NCI-H2227 (cell line): ENCODE results near the gene KCNG1.
A peak's percentile ranks its signal among the peaks of the same experiment; 100 is the strongest.
"Not testable (repeated sequence)": the region's sequence is repeated elsewhere in the genome, so short reads cannot be mapped to it uniquely, and the experiment has no call there.

Experiments used
- DNase-seq: peaks from one replicate; lab custom pipeline; 2025; ENCODE audit not compliant: unreplicated experiment; lab: John Stamatoyannopoulos, UW

Gene KCNG1

GRCh38 chr20:51022803-51023616, at the start of gene KCNG1:
Gene KCNG1, minus strand, starts transcription at chr20:51023107. Its CDS starts 12,769 bp downstream, at chr20:51010338.
- peak; percentile 73 for DNase-seq

GRCh38 chr20:51070621-51071020, 47.7 kb upstream of the KCNG1 start:
- DNase-seq = no peak

DNA sequence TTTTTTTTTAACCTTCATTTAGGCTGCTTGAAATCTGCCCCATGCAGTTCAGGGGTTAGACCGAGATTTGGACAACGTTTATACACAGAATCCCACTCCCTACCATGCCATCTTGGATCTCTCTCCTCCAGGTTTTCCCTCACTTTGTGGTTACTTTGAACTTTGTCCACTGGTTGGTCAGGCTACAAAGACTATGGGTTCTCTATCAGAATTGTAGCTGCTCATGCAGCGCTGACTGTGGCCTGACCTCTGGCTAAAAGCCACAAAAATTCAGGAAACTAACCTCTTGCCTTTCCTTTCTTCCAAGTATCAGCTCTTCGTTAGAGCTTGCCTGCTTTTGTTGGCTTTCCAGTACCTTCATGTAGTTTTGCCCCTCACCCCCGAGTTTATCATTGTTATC, 44.9 kb upstream of the KCNG1 start:
- DNase-seq = no peak

- DNase-seq = no peak
Measured at GRCh38 chr20:51065615-51066014, 42.7 kb upstream of the KCNG1 start.

- no peak for DNase-seq
Measured at GRCh38 chr20:51064137-51064536, 41.2 kb upstream of the KCNG1 start.

GRCh38 chr20:51062065-51062464, 39.2 kb upstream of the KCNG1 start:
- DNase-seq = no peak

- DNase-seq = no peak
Measured at GRCh38 chr20:51061418-51062045, 38.6 kb upstream of the KCNG1 start.

DNA sequence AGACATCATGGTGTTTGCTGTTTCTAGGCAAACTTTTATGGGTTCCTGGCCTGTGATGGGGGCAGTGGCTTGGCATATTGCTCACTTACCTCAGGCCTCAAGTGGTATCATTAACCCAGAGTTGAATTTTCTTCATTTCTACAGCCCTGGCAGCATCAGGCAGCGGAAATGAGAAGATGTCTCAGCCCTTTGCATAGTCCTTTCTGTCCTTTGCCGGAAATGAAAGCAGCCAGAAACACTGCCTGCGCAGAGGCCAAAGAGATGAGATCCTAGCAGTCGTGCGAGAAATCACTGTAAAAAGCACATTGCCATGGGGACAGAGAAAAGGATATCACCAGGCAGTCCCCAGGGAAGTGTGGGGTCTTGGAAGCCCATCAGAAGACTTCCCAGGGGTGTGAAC, 37.4 kb upstream of the KCNG1 start:
- DNase-seq = no peak

DNA sequence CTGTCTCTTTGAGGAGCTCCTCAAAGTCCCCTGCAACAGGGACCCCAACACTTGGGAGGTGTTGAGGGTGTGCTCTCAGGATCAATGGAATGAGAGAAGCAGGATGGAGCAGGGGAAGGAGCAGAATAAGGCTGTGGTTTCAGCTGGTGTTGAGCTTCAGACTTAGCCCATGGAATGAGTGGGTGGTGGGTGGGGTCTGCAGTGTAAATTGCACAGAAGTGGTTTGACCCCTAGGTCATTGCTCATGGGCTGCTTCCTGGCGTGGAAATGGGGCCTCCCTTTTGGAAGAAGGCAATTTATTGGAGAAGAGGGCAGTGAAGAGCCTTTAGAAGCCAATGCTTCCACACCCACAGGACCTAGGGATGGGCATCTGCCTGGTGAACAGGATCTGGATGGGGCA, 37.0 kb upstream of the KCNG1 start:
- DNase-seq = no peak

DNA sequence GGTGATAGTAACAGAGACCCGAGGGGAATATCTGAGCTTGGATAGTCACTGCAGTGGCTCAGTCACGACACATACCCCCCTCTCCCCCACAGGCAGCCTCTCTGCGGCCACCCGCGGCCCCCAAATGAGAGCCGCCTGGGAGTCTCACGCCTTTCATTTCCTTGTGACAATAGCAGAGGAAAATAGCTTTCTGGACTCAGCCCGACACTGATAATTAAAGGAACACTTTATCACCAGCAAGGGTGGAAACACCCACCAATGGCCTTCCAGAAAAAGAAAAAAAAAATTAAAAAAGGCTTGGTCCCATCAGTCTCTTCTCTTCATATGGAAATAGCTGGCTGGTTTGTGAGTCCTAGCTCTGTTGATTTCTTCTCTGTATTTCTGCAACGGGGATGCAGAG, 35.1 kb upstream of the KCNG1 start:
- DNase-seq = peak; percentile 30

- DNase-seq = peak; percentile 19
Measured at GRCh38 chr20:51054233-51054632, 31.3 kb upstream of the KCNG1 start.

GRCh38 chr20:51050531-51051075, 27.7 kb upstream of the KCNG1 start:
- DNase-seq = no peak

DNA sequence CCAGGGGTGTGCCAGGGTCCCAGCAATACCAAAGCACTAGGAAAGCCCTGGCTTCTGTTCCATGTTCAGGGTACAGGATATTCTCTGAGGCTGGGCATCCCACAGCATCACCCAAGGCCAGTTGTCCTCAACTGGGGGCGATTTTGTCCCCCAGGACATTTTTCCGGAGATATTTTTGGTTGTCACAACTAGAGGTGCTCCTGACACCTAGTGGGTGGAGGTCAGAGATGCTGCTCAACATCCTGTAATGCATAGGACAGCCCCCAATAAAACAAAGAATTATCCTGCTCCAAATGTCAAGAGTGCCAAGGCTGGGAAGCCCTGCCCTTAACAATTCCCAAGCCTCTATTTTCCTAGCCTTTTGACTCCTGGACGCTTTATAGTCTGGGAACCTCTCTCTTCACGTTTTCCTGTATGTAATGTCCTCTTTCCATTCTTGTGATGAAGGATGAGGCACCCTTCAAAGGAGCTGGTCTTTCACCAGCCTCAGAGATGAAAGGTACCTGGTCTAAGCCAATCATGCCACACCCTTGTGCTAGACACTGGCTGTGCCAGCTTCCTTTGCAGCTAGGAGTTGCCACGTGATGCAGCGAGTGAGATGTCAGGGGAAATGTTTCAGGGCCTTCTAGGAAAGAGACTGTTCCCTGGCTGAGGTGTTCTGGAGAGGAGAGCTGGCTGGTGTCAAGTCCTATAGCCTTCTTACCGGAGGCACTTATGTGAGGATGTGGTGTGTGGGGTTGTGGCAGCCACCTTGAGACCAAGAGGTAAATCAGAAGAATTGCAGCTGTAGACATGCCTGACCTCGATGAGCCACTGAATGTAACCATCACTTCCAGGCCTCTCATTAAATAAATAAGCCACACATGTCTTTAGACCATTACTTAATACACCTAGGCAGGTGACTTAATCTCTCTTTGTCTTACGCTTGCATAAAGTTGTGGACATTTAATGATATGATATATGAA, 23.4 kb upstream of the KCNG1 start:
- DNase-seq = no peak

- DNase-seq = not testable (repeated sequence)
Measured at GRCh38 chr20:51045492-51045891, 22.6 kb upstream of the KCNG1 start.

- DNase-seq = no peak
Measured at GRCh38 chr20:51044796-51045195, 21.9 kb upstream of the KCNG1 start.

DNA sequence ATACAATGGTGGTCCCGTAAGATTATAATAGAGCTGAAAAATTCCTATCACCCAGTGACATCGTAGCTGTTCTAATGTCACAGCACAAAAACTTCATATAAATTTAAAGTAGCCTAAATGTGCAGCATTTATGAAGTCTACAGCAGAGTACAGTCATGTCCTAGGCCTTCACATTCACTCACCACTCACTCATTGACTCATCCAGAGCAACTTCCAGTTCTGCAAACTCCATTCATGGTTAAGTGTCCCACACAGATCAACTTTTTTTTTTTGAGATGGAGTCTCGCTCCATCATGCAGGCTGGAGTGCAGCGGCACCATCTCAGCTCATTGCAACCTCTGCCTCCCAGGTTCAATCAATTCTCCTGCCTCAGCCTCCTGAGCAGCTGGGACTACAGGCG, 20.9 kb upstream of the KCNG1 start:
- no peak for DNase-seq

- DNase-seq = no peak
Measured at GRCh38 chr20:51042657-51043247, 19.8 kb upstream of the KCNG1 start.

DNA sequence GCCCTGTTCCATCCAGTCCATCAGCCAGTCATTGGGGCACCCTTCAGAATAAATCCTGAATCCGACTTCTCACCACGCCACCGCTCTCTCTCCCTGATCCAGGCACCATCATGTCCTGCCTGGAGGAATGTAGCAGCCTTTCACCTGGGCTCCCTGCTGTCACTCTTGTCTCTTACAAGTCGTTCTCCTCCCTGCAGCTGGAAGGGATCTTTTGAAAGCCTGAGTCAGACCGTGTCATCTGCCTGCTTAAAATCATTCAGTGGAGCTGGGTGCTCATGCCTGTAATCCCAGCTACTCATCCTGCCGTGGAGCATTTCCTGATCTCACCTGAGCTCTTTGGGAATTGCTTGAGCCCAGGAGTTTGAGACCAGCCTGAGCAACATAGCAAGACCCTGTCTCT, 19.2 kb upstream of the KCNG1 start:
- DNase-seq = no peak

- no peak for DNase-seq
Measured at GRCh38 chr20:51037532-51038115, 14.7 kb upstream of the KCNG1 start.

DNA sequence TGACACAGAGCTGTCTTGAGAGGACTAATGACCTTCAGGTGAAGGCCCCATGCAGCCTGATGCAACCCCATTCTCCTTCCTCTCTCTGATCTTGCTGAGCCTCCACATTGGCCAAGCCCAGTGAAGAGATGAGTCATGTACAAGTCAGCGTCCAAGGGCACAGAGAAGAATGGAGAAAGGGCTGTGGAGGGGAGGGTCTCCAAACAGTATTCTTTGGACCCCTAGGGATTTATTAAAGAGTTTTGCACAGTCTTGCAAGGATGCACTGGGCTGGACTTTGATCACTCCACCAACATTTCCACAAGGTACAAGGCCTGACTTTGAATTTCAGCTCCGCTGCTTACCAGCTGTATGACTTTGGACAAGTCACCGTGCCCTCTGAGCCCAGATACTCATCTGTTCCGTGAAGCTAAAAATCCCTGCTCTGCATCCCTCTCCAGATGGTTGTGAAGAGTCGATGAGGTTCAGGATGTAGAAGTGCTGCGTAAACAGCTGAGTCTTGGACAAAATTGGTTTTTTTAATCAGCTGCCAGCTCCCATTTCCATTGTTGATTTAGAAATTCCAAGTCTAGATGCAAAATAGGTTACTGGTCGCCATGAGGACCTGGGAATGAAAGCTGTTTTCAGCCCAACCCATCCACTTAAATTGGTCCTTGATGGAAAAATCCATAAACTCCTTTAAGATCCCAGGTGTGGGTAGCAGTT, 14.1 kb upstream of the KCNG1 start:
- no peak for DNase-seq
